Vagina (tissue), 2 donors: ENCODE data around the gene ITM2C. TPM values are rescaled to one million over a fixed set of nuclear protein-coding genes. Genes with fewer than 3 reads are reported as not detected.

ENCODE experiments used
- DNase-seq, 2 donors: peaks; one replicate each; pipeline ENCODE4 v3.0.0-alpha.2; 2017; ENCODE audit errors: extremely low spot score in 2 of 2
- H3K27ac ChIP-seq: fragments of 200-600 bp; sonication (generic); one replicate; pipeline ENCODE4 v1.5.1; 2019
- H3K27me3 ChIP-seq: fragments of 200-600 bp; sonication (generic); one replicate; pipeline ENCODE4 v1.5.1; 2019
- H3K36me3 ChIP-seq, 2 donors: fragments of 200-600 bp; sonication (generic); one replicate each; pipeline ENCODE4 v1.5.1; 2017 to 2019
- H3K4me1 ChIP-seq: fragments of 200-600 bp; sonication (generic); one replicate; pipeline ENCODE4 v1.5.1; 2019
- H3K4me3 ChIP-seq, 2 donors: fragments of 200-600 bp; sonication (generic); 1 replicate in 1 of 2; 2 replicates in 1 of 2; pipeline ENCODE4 v1.5.1; 2016 to 2019
- H3K9me3 ChIP-seq: fragments of 200-600 bp; sonication (generic); one replicate; pipeline ENCODE4 v1.5.1; 2019
- CTCF ChIP-seq, 3 experiments: fragments of 450-650 bp in 2 of 3; fragments of 200-600 bp in 1 of 3; sonication (generic) in 1 of 3; IDR thresholded peaks; one replicate each; pipeline ENCODE4 v1.5.1; 2017 to 2019; ENCODE audit warnings: antibody characterized with exemption in 3 of 3, mild to moderate bottlenecking in 2 of 3, moderate library complexity in 2 of 3
- POLR2A ChIP-seq, 2 donors: fragments of 450-650 bp; IDR thresholded peaks; one replicate each; pipeline ENCODE4 v1.6.1; 2017; ENCODE audit warnings: antibody characterized with exemption in 2 of 2, mild to moderate bottlenecking in 2 of 2, moderate library complexity in 2 of 2
- POLR2AphosphoS5 ChIP-seq, 2 donors: sonication (generic); formaldehyde crosslinking; IDR thresholded peaks; one replicate each; pipeline ENCODE4 v1.9.0; 2017; ENCODE audit warnings: antibody characterized with exemption in 2 of 2, mild to moderate bottlenecking in 2 of 2, low read depth in 1 of 2; ENCODE audit not compliant: insufficient read depth in 1 of 2
- intact Hi-C: fragments of 100-400 bp; cut with DNase I; formaldehyde crosslinking; loops from one replicate; pipeline ENCODE4 v1.15.1; 2023
- total RNA-seq: library from RNA; depleted of rRNA; stranded (reverse); fragments of >200 nt; gene quantifications from one replicate; pipeline ENCODE4 v1.2.3, GENCODE V29; 2016

ITM2C gene
- total RNA-seq, 1 donor from 2014 or later, result 86.2 TPM

GRCh38 chr2:230862292-230862691 lies 2.5 kb upstream of the ITM2C start:
- Histone ChIP-seq H3K27me3 (no peaks in the 10 kb centered on the region), H3K9me3 (no peaks in the 10 kb centered on the region), H3K27ac (no peak overlapping the region), H3K4me1 (peaks cover 32% of the 10 kb centered on the region), H3K4me3 (no peak overlapping the region), H3K36me3 (no peaks in the 10 kb centered on the region)
- no peak for DNase-seq
- no peak for TF ChIP-seq POLR2A (IDR thresholded peaks at IDR 0.05)
- TF ChIP-seq POLR2AphosphoS5 (IDR thresholded peaks at IDR 0.05; ENCODE audit: insufficient read depth in 1 of 2, low read depth in 1 of 2), result no peak
- no peak for TF ChIP-seq CTCF (IDR thresholded peaks at IDR 0.05)
- intact Hi-C loops, result no loop called here

GRCh38 chr2:230863031-230863430 lies 1.7 kb upstream of the ITM2C start:
- Histone ChIP-seq H3K4me1 (peaks cover 39% of the 10 kb centered on the region), H3K27me3 (no peaks in the 10 kb centered on the region), H3K27ac (no peak overlapping the region), H3K9me3 (no peaks in the 10 kb centered on the region), H3K36me3 (no peaks in the 10 kb centered on the region), H3K4me3 (no peak overlapping the region)
- TF ChIP-seq CTCF (IDR thresholded peaks at IDR 0.05) (no peak), POLR2AphosphoS5 (IDR thresholded peaks at IDR 0.05; ENCODE audit: insufficient read depth in 1 of 2, low read depth in 1 of 2) (no peak), POLR2A (IDR thresholded peaks at IDR 0.05) (no peak)
- intact Hi-C loops, result no loop called here
- no peak for DNase-seq

- no peaks in the 10 kb centered on the region for H3K9me3 ChIP-seq
- H3K27me3 ChIP-seq, result no peaks in the 10 kb centered on the region
- peaks cover 45% of the 10 kb centered on the region for H3K4me1 ChIP-seq
- no peak for DNase-seq
- no peak for TF ChIP-seq POLR2AphosphoS5 (IDR thresholded peaks at IDR 0.05; ENCODE audit: insufficient read depth in 1 of 2, low read depth in 1 of 2)
- no peak for TF ChIP-seq CTCF (IDR thresholded peaks at IDR 0.05)
- no peak for TF ChIP-seq POLR2A (IDR thresholded peaks at IDR 0.05)
- intact Hi-C loops, result no loop called here
- no peak overlapping the region for H3K27ac ChIP-seq
- H3K4me3 ChIP-seq, result no peak overlapping the region
- H3K36me3 ChIP-seq, result no peaks in the 10 kb centered on the region
Observed at GRCh38 chr2:230863442-230864121, 1.2 kb upstream of the ITM2C start.

GRCh38 chr2:230864122-230864604 lies 579 bp upstream of the ITM2C start:
- intact Hi-C loops, result no loop called here
- no peak for TF ChIP-seq CTCF (IDR thresholded peaks at IDR 0.05)
- TF ChIP-seq POLR2A (IDR thresholded peaks at IDR 0.05), result no peak
- no peak for TF ChIP-seq POLR2AphosphoS5 (IDR thresholded peaks at IDR 0.05; ENCODE audit: insufficient read depth in 1 of 2, low read depth in 1 of 2)
- no peaks in the 10 kb centered on the region for H3K27me3 ChIP-seq
- peak overlapping the region; percentile 67 for H3K27ac ChIP-seq
- DNase-seq, result no peak
- H3K36me3 ChIP-seq, result no peaks in the 10 kb centered on the region
- H3K4me1 ChIP-seq, result peaks cover 51% of the 10 kb centered on the region
- H3K4me3 ChIP-seq, result peak overlapping the region; percentile 68 to 84
- no peaks in the 10 kb centered on the region for H3K9me3 ChIP-seq

- intact Hi-C loops, result no loop called here
- peaks cover 61% of the 10 kb centered on the region for H3K4me1 ChIP-seq
Observed at GRCh38 chr2:230865307-230865765, 594 bp downstream of the ITM2C start.

More at GRCh38 chr2:230865307-230865765, 594 bp downstream of the ITM2C start:
- H3K36me3 ChIP-seq, result no peaks in the 10 kb centered on the region
- DNase-seq, result peak in 1 of 2 donors; percentile 85
- H3K27ac ChIP-seq, result peak overlapping the region; percentile 67
- H3K4me3 ChIP-seq, result peak overlapping the region; percentile 68 to 84
- H3K9me3 ChIP-seq, result no peaks in the 10 kb centered on the region
- TF ChIP-seq CTCF (IDR thresholded peaks at IDR 0.05), result no peak
- no peak for TF ChIP-seq POLR2A (IDR thresholded peaks at IDR 0.05)
- no peak for TF ChIP-seq POLR2AphosphoS5 (IDR thresholded peaks at IDR 0.05; ENCODE audit: insufficient read depth in 1 of 2, low read depth in 1 of 2)
- H3K27me3 ChIP-seq, result no peaks in the 10 kb centered on the region
